ENCODE measurements around the gene ABHD5. TPM values are rescaled to one million over a fixed set of nuclear protein-coding genes. Genes with fewer than 3 reads are reported as not detected.

Gene ABHD5
- total and polyA plus RNA-seq, 2 of the 13 experiments (the other 11 are each of a cell fraction or from before 2014, with no cell fraction given) = 4.5 to 13.3 TPM

DNA sequence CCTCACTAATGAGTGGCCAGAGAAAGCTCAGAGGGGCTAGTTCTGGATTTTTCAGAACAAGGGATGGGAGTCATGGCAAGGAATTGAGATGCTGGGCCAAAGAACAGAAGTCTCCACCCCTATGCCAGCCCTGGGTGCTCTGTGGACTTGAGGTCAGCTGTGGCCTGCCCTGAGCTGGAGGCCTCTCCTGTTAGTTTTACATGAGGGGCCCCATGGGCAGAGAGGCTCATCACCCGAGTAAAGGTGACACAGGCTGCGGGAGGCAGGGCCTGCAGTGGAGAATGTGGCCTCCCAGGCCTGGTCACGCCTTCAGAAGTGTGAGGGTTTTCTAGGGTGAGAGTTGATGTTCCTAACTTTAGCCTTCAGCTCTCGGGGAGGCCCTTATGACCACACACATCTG is 44.9 kb downstream of the ABHD5 start:
- WGBS (ENCODE audit: low lambda C conversion rate) = 16% methylated on average over 4 of the region's 4 CpGs
- in situ Hi-C loops (cut with HindIII; ENCODE audit: extremely low pct_ligation_motif_present, low pct_unique_long_range_greater_than_20kb) (no loop called here), intact Hi-C loops (cut with micrococcal nuclease; ENCODE audit: unreplicated experiment) (no loop called here)
- DNase-seq (ENCODE audit: low spot score) = peak; percentile 9
- Histone ChIP-seq H3K4me3 (replicated peaks in 1 of 3; ENCODE audit: insufficient read depth in 1 of 3, low read depth in 2 of 3, low read length in 3 of 3) (no peak overlapping the region), H4K20me1 (ENCODE audit: insufficient read depth, low read length) (no peaks in the 10 kb centered on the region), H3K27ac (ENCODE audit: extremely low read length, insufficient read depth, low read length) (no peak overlapping the region), H2AFZ (ENCODE audit: low read length) (no peak overlapping the region), H3K36me3 (replicated peaks in 1 of 2; ENCODE audit: control insufficient read depth in 1 of 2, insufficient read depth in 2 of 2, low read length in 2 of 2) (no peaks in the 10 kb centered on the region), H3K4me2 (ENCODE audit: low read depth, low read length) (peak overlapping the region; percentile 30), H3K79me2 (ENCODE audit: insufficient read depth, low read length) (no peaks in the 10 kb centered on the region), H3K9ac (ENCODE audit: insufficient read depth, low read depth, low read length) (peak overlapping the region; percentile 5; the same call in 1 of the 2 replicates), H3K9me3 (ENCODE audit: low read length) (no peaks in the 10 kb centered on the region), H3K27me3 (ENCODE audit: control insufficient read depth in 1 of 2, insufficient read depth in 2 of 2, low read length in 2 of 2) (no peaks in the 10 kb centered on the region), H3K4me1 (ENCODE audit: insufficient read depth, low read length) (peaks cover 49% of the 10 kb centered on the region)
- FAIRE-seq = no peak
- ATAC-seq = peak; percentile 88
- POLR2A ChIA-PET = no interaction called here
- CTCF ChIA-PET (ENCODE audit: low intra/inter-chr PET ratio, low total read pairs) = no interaction called here
- no TSS peak for BruUV-seq (replicated peaks)
- TF ChIP-seq, protein P1, sequence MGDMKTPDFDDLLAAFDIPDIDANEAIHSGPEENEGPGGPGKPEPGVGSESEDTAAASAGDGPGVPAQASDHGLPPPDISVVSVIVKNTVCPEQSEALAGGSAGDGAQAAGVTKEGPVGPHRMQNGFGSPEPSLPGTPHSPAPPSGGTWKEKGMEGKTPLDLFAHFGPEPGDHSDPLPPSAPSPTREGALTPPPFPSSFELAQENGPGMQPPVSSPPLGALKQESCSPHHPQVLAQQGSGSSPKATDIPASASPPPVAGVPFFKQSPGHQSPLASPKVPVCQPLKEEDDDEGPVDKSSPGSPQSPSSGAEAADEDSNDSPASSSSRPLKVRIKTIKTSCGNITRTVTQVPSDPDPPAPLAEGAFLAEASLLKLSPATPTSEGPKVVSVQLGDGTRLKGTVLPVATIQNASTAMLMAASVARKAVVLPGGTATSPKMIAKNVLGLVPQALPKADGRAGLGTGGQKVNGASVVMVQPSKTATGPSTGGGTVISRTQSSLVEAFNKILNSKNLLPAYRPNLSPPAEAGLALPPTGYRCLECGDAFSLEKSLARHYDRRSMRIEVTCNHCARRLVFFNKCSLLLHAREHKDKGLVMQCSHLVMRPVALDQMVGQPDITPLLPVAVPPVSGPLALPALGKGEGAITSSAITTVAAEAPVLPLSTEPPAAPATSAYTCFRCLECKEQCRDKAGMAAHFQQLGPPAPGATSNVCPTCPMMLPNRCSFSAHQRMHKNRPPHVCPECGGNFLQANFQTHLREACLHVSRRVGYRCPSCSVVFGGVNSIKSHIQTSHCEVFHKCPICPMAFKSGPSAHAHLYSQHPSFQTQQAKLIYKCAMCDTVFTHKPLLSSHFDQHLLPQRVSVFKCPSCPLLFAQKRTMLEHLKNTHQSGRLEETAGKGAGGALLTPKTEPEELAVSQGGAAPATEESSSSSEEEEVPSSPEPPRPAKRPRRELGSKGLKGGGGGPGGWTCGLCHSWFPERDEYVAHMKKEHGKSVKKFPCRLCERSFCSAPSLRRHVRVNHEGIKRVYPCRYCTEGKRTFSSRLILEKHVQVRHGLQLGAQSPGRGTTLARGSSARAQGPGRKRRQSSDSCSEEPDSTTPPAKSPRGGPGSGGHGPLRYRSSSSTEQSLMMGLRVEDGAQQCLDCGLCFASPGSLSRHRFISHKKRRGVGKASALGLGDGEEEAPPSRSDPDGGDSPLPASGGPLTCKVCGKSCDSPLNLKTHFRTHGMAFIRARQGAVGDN (CRISPR knock-in tag; IDR thresholded peaks at IDR 0.05) = peak; percentile 50
- TF ChIP-seq, protein P2, sequence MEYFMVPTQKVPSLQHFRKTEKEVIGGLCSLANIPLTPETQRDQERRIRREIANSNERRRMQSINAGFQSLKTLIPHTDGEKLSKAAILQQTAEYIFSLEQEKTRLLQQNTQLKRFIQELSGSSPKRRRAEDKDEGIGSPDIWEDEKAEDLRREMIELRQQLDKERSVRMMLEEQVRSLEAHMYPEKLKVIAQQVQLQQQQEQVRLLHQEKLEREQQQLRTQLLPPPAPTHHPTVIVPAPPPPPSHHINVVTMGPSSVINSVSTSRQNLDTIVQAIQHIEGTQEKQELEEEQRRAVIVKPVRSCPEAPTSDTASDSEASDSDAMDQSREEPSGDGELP (IDR thresholded peaks at IDR 0.05; ENCODE audit: borderline replicate concordance, low read depth) = peak; percentile 45; the same call in 1 of the 2 replicates
- TF ChIP-seq ZNF530 (CRISPR knock-in tag; IDR thresholded peaks at IDR 0.05; ENCODE audit: low read depth) (no peak), ZFX (CRISPR knock-in tag; IDR thresholded peaks at IDR 0.05; ENCODE audit: low read depth) (peak; percentile 46; the same call in 1 of the 2 replicates), MTA1 (CRISPR knock-in tag; IDR thresholded peaks at IDR 0.05; ENCODE audit: borderline replicate concordance) (no peak), SOX13 (IDR thresholded peaks at IDR 0.05) (no peak), SOX13 (CRISPR knock-in tag; conservative IDR thresholded peaks at IDR 0.05 in 1 of 2, IDR thresholded peaks at IDR 0.05 in 1 of 2) (no peak), STAG1 (CRISPR knock-in tag; IDR thresholded peaks at IDR 0.05) (no peak), PITX1 (CRISPR knock-in tag; IDR thresholded peaks at IDR 0.05) (no peak), HNF4A (CRISPR knock-in tag; IDR thresholded peaks at IDR 0.05) (peak; percentile 62; the same call in 1 of the 2 replicates)
- TF ChIP-seq, protein P3, sequence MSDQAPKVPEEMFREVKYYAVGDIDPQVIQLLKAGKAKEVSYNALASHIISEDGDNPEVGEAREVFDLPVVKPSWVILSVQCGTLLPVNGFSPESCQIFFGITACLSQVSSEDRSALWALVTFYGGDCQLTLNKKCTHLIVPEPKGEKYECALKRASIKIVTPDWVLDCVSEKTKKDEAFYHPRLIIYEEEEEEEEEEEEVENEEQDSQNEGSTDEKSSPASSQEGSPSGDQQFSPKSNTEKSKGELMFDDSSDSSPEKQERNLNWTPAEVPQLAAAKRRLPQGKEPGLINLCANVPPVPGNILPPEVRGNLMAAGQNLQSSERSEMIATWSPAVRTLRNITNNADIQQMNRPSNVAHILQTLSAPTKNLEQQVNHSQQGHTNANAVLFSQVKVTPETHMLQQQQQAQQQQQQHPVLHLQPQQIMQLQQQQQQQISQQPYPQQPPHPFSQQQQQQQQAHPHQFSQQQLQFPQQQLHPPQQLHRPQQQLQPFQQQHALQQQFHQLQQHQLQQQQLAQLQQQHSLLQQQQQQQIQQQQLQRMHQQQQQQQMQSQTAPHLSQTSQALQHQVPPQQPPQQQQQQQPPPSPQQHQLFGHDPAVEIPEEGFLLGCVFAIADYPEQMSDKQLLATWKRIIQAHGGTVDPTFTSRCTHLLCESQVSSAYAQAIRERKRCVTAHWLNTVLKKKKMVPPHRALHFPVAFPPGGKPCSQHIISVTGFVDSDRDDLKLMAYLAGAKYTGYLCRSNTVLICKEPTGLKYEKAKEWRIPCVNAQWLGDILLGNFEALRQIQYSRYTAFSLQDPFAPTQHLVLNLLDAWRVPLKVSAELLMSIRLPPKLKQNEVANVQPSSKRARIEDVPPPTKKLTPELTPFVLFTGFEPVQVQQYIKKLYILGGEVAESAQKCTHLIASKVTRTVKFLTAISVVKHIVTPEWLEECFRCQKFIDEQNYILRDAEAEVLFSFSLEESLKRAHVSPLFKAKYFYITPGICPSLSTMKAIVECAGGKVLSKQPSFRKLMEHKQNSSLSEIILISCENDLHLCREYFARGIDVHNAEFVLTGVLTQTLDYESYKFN (CRISPR knock-in tag; conservative IDR thresholded peaks at IDR 0.05) = peak; percentile 56; the same call in 1 of the 2 replicates
- TF ChIP-seq, protein P4, sequence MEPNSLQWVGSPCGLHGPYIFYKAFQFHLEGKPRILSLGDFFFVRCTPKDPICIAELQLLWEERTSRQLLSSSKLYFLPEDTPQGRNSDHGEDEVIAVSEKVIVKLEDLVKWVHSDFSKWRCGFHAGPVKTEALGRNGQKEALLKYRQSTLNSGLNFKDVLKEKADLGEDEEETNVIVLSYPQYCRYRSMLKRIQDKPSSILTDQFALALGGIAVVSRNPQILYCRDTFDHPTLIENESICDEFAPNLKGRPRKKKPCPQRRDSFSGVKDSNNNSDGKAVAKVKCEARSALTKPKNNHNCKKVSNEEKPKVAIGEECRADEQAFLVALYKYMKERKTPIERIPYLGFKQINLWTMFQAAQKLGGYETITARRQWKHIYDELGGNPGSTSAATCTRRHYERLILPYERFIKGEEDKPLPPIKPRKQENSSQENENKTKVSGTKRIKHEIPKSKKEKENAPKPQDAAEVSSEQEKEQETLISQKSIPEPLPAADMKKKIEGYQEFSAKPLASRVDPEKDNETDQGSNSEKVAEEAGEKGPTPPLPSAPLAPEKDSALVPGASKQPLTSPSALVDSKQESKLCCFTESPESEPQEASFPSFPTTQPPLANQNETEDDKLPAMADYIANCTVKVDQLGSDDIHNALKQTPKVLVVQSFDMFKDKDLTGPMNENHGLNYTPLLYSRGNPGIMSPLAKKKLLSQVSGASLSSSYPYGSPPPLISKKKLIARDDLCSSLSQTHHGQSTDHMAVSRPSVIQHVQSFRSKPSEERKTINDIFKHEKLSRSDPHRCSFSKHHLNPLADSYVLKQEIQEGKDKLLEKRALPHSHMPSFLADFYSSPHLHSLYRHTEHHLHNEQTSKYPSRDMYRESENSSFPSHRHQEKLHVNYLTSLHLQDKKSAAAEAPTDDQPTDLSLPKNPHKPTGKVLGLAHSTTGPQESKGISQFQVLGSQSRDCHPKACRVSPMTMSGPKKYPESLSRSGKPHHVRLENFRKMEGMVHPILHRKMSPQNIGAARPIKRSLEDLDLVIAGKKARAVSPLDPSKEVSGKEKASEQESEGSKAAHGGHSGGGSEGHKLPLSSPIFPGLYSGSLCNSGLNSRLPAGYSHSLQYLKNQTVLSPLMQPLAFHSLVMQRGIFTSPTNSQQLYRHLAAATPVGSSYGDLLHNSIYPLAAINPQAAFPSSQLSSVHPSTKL (CRISPR knock-in tag; IDR thresholded peaks at IDR 0.05) = 0 out of 2 replicates have a peak, but pooled peaks have one; percentile 11

Data from HepG2 (cell line).